Esophagus (tissue), 2 donors: ENCODE results near the gene SRC. TPM values are rescaled to one million over a fixed set of nuclear protein-coding genes. Genes with fewer than 3 reads are reported as not detected.

ENCODE experiments used
- H3K27ac ChIP-seq, 2 donors: one replicate each; pipeline ENCODE4 v1.5.1; 2013; ENCODE audit warnings: low read depth in 2 of 2, mild to moderate bottlenecking in 2 of 2, inconsistent platforms in 1 of 2, low read length in 1 of 2, moderate library complexity in 1 of 2
- H3K27me3 ChIP-seq, 2 donors: one replicate each; pipeline ENCODE4 v1.6.1; 2013; ENCODE audit warnings: low read length in 2 of 2, control low read depth in 1 of 2, mild to moderate bottlenecking in 1 of 2; ENCODE audit not compliant: insufficient read depth in 2 of 2, control insufficient read depth in 1 of 2
- H3K36me3 ChIP-seq, 2 donors: one replicate each; pipeline ENCODE4 v1.6.1; 2013; ENCODE audit warnings: low read length in 1 of 2; ENCODE audit not compliant: control insufficient read depth in 2 of 2, insufficient read depth in 2 of 2
- H3K4me1 ChIP-seq, 2 donors: one replicate each; pipeline ENCODE4 v1.6.1; 2013; ENCODE audit warnings: low read length in 1 of 2; ENCODE audit not compliant: control insufficient read depth in 2 of 2, insufficient read depth in 2 of 2
- H3K4me3 ChIP-seq, 2 donors: one replicate each; pipeline ENCODE4 v1.5.1; 2013; ENCODE audit warnings: low read length in 2 of 2, mild to moderate bottlenecking in 2 of 2, low read depth in 1 of 2, moderate library complexity in 1 of 2
- H3K9me3 ChIP-seq, 2 donors: one replicate each; pipeline ENCODE4 v1.6.1; 2013; ENCODE audit warnings: mild to moderate bottlenecking in 2 of 2, low read depth in 1 of 2, low read length in 1 of 2, moderate library complexity in 1 of 2; ENCODE audit not compliant: control insufficient read depth in 2 of 2, insufficient read depth in 1 of 2
- WGBS, 2 donors: extraction: QIAGEN DNeasy Blood & Tissue Kit; methylation state at CpG; one replicate each; pipeline ENCODE4 v1.1.7; 2013; 5-methylcytosine and 5-hydroxymethylcytosine counted together
- polyA plus RNA-seq, 2 donors: library from polyadenylated mRNA; stranded (reverse); fragments of 200-250 nt; gene quantifications; one replicate each; pipeline ENCODE4 v1.2.3, GENCODE V29; 2013
- donor health status: healthy with polysubstance abuse.
- donor health status: Bipolar disorder and iron deficiency.

Gene SRC
- polyA plus RNA-seq, 2 donors: 26.9 to 59.4 TPM

- no peaks in the 10 kb centered on the region for H3K36me3 ChIP-seq
- no peak overlapping the region for H3K4me3 ChIP-seq
- WGBS, 2 donors: 84 to 86% methylated on average over 30 of the region's 30 CpGs
- H3K9me3 ChIP-seq: no peaks in the 10 kb centered on the region
- H3K27me3 ChIP-seq: no peaks in the 10 kb centered on the region
- H3K27ac ChIP-seq: no peak overlapping the region
- peaks cover 3 to 9% of the 10 kb centered on the region in 2 donors for H3K4me1 ChIP-seq
Measured at GRCh38 chr20:37415118-37416085, 69.5 kb downstream of the SRC start.

- Histone ChIP-seq H3K36me3 (no peaks in the 10 kb centered on the region), H3K9me3 (no peaks in the 10 kb centered on the region), H3K27ac (no peak overlapping the region), H3K27me3 (no peaks in the 10 kb centered on the region), H3K4me3 (no peak overlapping the region), H3K4me1 (peaks cover 3 to 9% of the 10 kb centered on the region in 2 donors)
- 72 to 74% methylated on average over 26 to 27 of the region's 27 CpGs for WGBS, 2 donors
Measured at GRCh38 chr20:37416100-37416847, 70.3 kb downstream of the SRC start.

GRCh38 chr20:37416848-37417616, 71.1 kb downstream of the SRC start:
- Histone ChIP-seq H3K4me1 (peaks cover 3 to 7% of the 10 kb centered on the region in 2 donors), H3K9me3 (peaks cover 0 to 2% of the 10 kb centered on the region in 2 donors), H3K36me3 (no peaks in the 10 kb centered on the region), H3K27me3 (peaks cover 0 to 2% of the 10 kb centered on the region in 2 donors), H3K27ac (no peak overlapping the region), H3K4me3 (no peak overlapping the region)
- 86% methylated on average over 22 of the region's 22 CpGs for WGBS, 2 donors

- H3K36me3 ChIP-seq: no peaks in the 10 kb centered on the region
- peaks cover 3 to 7% of the 10 kb centered on the region in 2 donors for H3K4me1 ChIP-seq
- peaks cover 0 to 2% of the 10 kb centered on the region in 2 donors for H3K9me3 ChIP-seq
- H3K27ac ChIP-seq: no peak overlapping the region
- H3K4me3 ChIP-seq: no peak overlapping the region
- WGBS, 2 donors: 59 to 64% methylated on average over 22 of the region's 22 CpGs
- H3K27me3 ChIP-seq: peaks cover 0 to 2% of the 10 kb centered on the region in 2 donors
Measured at GRCh38 chr20:37417617-37418467, 71.9 kb downstream of the SRC start.

DNA sequence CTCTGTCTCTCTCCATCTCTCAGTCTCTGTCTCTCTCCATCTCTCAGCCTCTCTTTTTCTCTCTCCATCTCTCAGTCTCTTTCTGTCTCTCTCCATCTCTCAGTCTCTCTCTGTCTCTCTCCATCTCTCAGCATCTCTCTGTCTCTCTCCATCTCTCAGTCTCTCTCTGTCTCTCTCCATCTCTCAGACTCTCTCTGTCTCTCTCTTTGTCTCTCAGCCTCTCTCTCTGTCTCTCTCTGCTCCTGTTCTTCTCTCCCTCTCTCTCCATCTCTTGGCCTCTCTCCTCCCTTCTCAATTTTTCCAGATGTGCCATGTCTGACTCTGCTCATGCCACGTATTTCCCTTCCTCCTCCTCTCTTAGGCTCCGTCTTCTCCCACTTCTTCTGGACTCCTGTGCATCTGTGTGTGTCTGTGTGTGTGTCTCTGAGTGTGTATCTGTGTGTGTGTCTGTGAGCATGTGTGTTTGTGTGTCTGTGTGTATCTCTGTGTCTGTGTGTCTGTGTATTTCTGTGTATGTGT, 72.7 kb downstream of the SRC start:
- H3K4me3 ChIP-seq: no peak overlapping the region
- peaks cover 0 to 2% of the 10 kb centered on the region in 2 donors for H3K9me3 ChIP-seq
- WGBS, 2 donors: 39 to 51% methylated on average over 2 of the region's 2 CpGs
- H3K27ac ChIP-seq: no peak overlapping the region
- peaks cover 3 to 7% of the 10 kb centered on the region in 2 donors for H3K4me1 ChIP-seq
- peaks cover 0 to 2% of the 10 kb centered on the region in 2 donors for H3K27me3 ChIP-seq
- H3K36me3 ChIP-seq: no peaks in the 10 kb centered on the region

- WGBS, 2 donors: 88 to 91% methylated on average over 3 of the region's 3 CpGs
- Histone ChIP-seq H3K4me3 (no peak overlapping the region), H3K4me1 (peaks cover 3 to 6% of the 10 kb centered on the region in 2 donors), H3K27ac (no peak overlapping the region), H3K27me3 (peaks cover 0 to 2% of the 10 kb centered on the region in 2 donors), H3K36me3 (no peaks in the 10 kb centered on the region), H3K9me3 (peaks cover 0 to 2% of the 10 kb centered on the region in 2 donors)
Measured at GRCh38 chr20:37419307-37419706, 73.4 kb downstream of the SRC start.

DNA sequence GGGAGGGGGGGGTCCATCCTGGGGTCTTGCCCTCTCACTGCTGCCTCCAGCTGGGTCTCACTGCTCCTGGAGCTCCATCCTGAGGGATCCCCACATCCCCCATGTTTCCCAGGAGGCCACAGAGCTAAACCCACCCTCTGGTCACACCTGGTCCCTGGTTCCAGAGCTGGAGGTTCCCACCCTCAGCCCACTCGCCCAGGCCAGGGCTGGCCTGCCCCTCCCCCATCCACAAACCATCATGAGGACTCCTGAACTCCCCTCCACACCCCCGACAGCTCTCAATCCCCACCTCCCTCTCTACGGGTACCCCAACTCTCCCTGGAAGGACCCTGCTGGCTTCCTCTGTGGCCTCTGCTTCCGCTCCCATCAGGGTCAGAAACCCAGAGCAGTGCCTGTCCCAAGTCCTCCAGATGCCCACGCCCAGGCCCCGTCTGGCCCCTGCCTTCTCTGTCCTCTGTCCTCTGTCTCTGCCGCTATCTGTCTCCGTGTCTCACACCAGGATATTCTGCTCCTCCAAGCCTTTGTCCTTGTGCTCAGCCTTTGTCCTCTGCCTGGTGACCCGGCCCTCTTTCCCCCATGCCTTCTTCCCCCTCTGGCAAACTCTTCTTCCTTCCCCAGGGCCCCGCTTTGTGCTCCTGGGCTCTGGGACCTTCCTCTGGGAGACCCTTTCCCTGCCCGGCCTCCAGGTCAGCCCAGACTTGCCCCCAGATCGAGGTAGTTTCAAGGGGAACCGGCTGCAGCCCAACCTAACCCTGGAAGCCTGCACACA, 74.0 kb downstream of the SRC start:
- H3K4me1 ChIP-seq: peaks cover 3 to 4% of the 10 kb centered on the region in 2 donors
- no peak overlapping the region for H3K27ac ChIP-seq
- no peaks in the 10 kb centered on the region for H3K36me3 ChIP-seq
- H3K27me3 ChIP-seq: peaks cover 0 to 2% of the 10 kb centered on the region in 2 donors
- 76 to 77% methylated on average over 13 of the region's 13 CpGs for WGBS, 2 donors
- peaks cover 0 to 2% of the 10 kb centered on the region in 2 donors for H3K9me3 ChIP-seq
- no peak overlapping the region for H3K4me3 ChIP-seq

DNA sequence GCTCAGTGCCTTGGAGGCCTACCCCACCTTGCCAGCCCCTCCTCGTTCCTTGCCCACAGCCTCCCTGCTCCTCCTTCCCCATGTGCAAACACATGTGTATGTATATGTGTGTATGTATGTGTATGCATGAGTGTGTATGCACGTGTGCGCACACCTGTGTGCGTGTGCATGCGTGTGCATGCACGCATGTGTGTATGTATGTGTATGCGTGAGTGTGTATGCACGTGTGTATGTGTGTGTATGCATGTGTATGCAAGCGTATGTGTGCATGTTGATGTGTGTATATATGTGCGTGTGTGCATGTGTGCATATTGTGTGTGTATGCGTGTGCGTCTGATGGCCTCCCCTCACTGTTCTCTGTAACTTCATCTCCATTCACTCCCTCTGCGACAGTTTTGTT, 74.7 kb downstream of the SRC start:
- no peak overlapping the region for H3K27ac ChIP-seq
- H3K4me3 ChIP-seq: no peak overlapping the region
- peaks cover 3 to 4% of the 10 kb centered on the region in 2 donors for H3K4me1 ChIP-seq
- peaks cover 0 to 2% of the 10 kb centered on the region in 2 donors for H3K27me3 ChIP-seq
- WGBS, 2 donors: 92 to 94% methylated on average over 13 of the region's 13 CpGs
- H3K36me3 ChIP-seq: no peaks in the 10 kb centered on the region
- H3K9me3 ChIP-seq: peaks cover 0 to 2% of the 10 kb centered on the region in 2 donors
